DMS153 treated with DMSO at 0.1 percent for 48 hours (cell line): Measurements from ENCODE around the gene ARMS2.

ENCODE experiments used
- DNase-seq: peaks from one replicate; lab custom pipeline; 2025; ENCODE audit not compliant: unreplicated experiment; lab: John Stamatoyannopoulos, UW

ARMS2 gene

GRCh38 chr10:122454603-122455080, at the start of gene ARMS2:
Gene ARMS2 (plus strand): TSS chr10:122454653. CDS start chr10:122454728, 75 bp downstream.
- no peak for DNase-seq

GRCh38 chr10:122407375-122408125, 46.9 kb upstream of the ARMS2 start:
- no peak for DNase-seq

- no peak for DNase-seq
Observed at GRCh38 chr10:122413327-122413726, 41.1 kb upstream of the ARMS2 start.

GRCh38 chr10:122417667-122418066, 36.8 kb upstream of the ARMS2 start:
- DNase-seq = no peak

GRCh38 chr10:122419016-122419415, 35.4 kb upstream of the ARMS2 start:
- DNase-seq = no peak

- DNase-seq = no peak
Observed at GRCh38 chr10:122419876-122420623, 34.4 kb upstream of the ARMS2 start.

- DNase-seq = no peak
Observed at GRCh38 chr10:122420624-122421007, 33.8 kb upstream of the ARMS2 start.

GRCh38 chr10:122421054-122421625, 33.3 kb upstream of the ARMS2 start:
- no peak for DNase-seq

- no peak for DNase-seq
Observed at GRCh38 chr10:122421742-122422141, 32.7 kb upstream of the ARMS2 start.

- DNase-seq = no peak
Observed at GRCh38 chr10:122422266-122422989, 32.0 kb upstream of the ARMS2 start.

- no peak for DNase-seq
Observed at GRCh38 chr10:122424059-122424458, 30.4 kb upstream of the ARMS2 start.

- no peak for DNase-seq
Observed at GRCh38 chr10:122426829-122427228, 27.6 kb upstream of the ARMS2 start.

- no peak for DNase-seq
Observed at GRCh38 chr10:122427280-122427679, 27.2 kb upstream of the ARMS2 start.

- DNase-seq = peak; percentile 18
Observed at GRCh38 chr10:122435212-122435827, 19.1 kb upstream of the ARMS2 start.

GRCh38 chr10:122441961-122442360, 12.5 kb upstream of the ARMS2 start:
- no peak for DNase-seq

- DNase-seq = no peak
Observed at GRCh38 chr10:122445469-122445868, 9.0 kb upstream of the ARMS2 start.

- no peak for DNase-seq
Observed at GRCh38 chr10:122445904-122446303, 8.5 kb upstream of the ARMS2 start.

GRCh38 chr10:122446668-122447423, 7.6 kb upstream of the ARMS2 start:
- DNase-seq = no peak

GRCh38 chr10:122448600-122448999, 5.9 kb upstream of the ARMS2 start:
- no peak for DNase-seq

- no peak for DNase-seq
Observed at GRCh38 chr10:122449153-122449552, 5.3 kb upstream of the ARMS2 start.
